Measurements from ENCODE around the gene ETFB.
A peak's percentile ranks its signal among the peaks of the same experiment; 100 is the strongest.

ETFB gene

GRCh38 chr19:51352783-51353360, 13.3 kb downstream of the ETFB start:
- no peak for DNase-seq (ENCODE audit: low read depth in 2 of 3, low spot score in 2 of 3)

DNA sequence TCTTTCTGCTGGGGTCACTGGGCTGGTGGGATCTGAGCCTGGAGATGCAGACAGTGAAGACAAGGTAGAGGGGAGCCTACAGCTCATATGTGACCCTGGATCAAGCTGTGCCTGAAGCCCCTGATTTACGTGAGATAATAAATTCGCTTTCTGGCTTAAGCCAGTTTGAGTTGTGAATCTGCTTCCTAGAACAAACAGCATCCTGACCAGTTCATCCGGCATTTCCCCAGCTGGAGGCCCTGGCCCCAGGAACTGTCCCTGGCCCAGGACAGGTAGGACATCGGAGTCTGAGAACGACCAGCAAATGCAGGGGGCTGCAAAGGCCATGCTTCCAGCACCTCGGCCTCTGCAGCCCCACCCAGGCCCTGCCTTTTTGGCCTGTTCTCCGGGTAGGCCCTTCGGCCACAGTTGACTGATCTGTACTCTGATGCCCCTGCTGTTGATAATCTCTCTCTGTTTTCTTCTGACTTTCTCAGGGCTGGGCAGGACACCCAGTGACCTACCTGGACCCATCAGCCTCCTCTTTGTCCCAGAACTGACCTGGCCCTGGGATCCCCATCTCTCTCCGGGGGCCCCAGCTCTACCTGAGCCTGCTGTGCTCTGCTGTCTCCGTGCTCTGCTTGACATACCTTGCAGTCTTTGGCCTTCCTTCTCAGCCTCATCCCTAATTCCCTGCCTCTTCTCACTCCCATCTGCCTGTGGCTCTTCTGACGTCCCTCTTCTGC, 14.8 kb downstream of the ETFB start:
- DNase-seq (ENCODE audit: low read depth in 2 of 3, low spot score in 2 of 3) = no peak

GRCh38 chr19:51347209-51347928, 18.8 kb downstream of the ETFB start:
- DNase-seq (ENCODE audit: low read depth in 2 of 3, low spot score in 2 of 3) = no peak

DNA sequence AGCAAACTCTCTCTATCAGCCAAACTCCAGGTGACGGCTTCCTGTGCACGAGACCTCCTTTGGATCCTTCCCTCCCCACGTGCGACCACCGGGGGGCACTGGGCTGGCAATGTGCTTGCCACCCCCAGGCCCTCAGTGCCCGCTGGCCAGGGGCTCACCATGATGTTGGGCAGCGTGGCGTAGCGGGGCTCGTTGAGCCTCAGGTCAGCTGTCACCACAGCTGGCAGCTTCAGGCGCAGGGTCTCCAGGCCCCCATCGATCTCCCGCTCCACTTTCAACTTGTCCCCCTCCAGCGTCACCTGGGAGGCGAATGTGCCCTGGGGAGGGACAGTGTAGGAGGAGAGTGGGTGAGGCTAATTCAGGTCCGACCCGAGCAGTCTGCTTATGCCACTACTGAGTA, 19.4 kb downstream of the ETFB start:
- no peak for DNase-seq (ENCODE audit: low read depth in 2 of 3, low spot score in 2 of 3)

DNA sequence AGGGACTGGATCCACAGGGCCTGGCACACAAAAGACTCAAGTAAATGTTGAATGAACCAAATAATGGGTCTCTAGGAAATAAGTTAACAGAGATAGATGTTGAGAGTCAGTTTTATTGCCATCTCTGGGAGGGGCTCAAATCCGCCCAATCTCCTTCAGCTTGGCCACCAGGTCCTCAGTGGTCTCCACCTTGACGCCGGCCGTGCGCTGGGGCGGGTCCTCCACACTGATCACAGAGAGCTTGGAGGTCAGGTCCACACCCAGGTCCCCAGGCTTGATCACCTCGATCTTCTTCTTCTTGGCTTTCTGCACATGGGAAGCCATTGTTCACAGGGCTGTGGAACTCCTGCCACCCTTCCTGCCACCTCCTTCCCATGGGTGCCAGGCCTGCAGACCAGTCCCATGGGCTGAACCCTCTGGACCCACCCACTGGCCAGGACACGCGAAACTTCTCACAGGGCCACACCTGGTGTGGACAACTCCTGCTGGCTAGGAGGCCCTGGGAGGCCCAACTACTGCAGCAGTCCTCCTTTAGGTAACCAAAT, 21.0 kb downstream of the ETFB start:
- no peak for DNase-seq (ENCODE audit: low read depth in 2 of 3, low spot score in 2 of 3)

- DNase-seq (ENCODE audit: low read depth in 2 of 3, low spot score in 2 of 3) = no peak
Measured at GRCh38 chr19:51342631-51343569, 23.3 kb downstream of the ETFB start.

GRCh38 chr19:51341976-51342580, 24.1 kb downstream of the ETFB start, which contains the start of gene VSIG10L:
VSIG10L (minus strand) TSS chr19:51342139; CDS start chr19:51342124, 15 bp downstream.
- no peak for DNase-seq (ENCODE audit: low read depth in 2 of 3, low spot score in 2 of 3)

- no peak for DNase-seq (ENCODE audit: low read depth in 2 of 3, low spot score in 2 of 3)
Measured at GRCh38 chr19:51341066-51341465, 25.1 kb downstream of the ETFB start.

DNA sequence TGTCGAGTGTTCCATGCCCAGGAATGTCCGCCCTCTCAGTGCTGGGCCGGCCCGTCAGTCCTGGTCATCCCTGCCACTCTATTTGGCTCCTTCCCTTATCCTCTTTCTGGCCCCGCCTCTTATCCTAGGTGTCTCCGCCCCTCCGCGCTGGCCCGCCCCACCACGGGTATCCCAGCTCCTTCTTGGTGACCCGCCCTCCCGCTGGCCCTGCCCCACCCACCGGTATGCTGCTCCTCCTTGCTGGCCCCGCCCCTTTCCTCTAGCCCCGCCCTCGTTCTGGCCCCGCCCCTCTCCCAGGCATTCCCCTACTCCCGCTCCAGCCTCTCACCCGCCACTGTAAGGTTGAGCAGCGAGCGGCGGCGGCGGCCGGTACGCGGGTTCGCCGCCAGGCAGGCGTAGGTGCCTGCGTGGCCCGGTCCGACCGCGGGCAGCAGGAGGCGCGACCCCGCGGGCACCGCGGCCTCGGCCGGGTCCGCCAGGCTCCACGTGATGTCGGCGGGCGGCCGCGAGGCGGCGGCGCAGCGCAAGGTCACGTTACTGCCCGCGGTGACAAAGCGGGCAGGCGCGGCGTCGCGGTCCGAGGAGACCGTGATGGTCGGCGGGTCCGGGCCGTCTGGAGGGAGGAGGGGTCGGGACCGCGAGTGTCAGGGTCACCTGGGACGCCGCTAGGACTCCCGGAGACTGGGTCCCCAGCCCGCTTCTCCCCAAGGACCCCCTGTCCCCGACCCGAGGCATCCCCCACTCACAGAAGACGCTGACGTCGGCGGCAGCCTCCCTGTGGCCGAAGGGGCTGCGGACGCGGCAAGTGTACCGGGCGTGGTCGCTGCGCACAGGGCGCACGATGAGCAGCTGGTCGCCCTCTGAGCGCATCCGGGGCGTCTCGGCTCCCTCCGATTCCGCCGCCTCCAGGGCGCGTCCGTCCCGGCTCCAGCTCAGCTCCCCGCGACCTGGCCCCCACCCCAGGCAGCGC, 26.2 kb downstream of the ETFB start:
- peak; percentile 86 to 97 (median 96) for DNase-seq (ENCODE audit: low read depth in 2 of 3, low spot score in 2 of 3)

DNA sequence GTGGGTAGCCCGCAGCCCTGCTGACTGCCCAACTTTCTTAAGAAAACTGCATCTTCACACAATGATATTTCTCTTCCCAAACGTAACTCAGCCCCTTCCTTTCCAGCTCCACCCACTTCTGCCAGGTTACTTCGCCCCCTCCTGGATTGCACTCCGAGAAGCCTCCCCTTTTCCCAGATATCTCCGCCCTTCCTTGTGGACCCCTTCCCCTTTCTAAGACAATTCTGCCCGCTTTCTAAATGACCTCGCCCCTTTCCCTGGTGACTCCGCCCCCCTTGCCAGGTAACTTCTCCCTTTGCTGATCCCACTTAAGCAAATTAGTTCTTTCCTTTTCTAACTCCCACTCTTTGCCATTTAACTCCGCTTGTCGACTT, 26.9 kb downstream of the ETFB start:
- no peak for DNase-seq (ENCODE audit: low read depth in 2 of 3, low spot score in 2 of 3)

DNA sequence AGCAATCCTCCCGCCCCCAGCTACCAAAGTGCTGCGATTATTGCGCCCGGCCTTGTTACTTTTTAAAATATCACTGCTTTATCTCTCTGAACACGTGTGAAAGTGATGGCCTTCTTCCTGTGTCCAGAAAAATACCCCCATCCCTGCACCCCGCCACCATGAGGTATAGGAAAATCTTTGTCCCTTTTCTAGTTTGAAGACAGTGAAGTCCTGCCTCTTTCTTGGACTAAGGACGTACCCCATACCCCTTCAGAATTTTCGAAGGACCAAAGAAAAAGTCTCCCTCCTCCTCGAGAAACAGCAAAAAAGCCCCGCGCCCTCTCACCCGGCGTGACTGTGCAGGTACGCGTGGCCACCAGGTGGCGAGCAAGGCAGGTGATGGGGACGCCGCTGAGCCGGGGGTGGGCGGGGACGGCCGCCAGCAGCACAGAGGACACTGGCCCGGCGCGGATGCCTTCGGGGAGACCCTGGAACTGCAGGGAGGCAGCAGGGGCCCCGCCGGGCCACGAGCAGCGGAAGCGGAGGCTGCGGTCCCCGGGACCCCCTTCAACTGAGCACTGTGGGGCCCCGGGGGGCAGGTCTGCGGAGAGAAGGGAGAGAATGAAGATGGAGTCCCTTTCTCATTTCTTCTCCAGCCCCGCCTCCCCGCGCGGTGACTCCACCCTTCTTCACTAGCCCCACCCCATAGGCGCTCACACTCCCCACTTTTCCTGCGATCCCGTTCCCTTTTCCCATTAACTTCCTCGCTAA, 27.4 kb downstream of the ETFB start:
- DNase-seq (ENCODE audit: low read depth in 2 of 3, low spot score in 2 of 3) = peak; percentile 76 to 82 (median 82)

GRCh38 chr19:51337861-51338562, 28.2 kb downstream of the ETFB start:
- DNase-seq (ENCODE audit: low read depth in 2 of 3, low spot score in 2 of 3) = no peak

GRCh38 chr19:51337141-51337860, 28.9 kb downstream of the ETFB start:
- DNase-seq (ENCODE audit: low read depth in 2 of 3, low spot score in 2 of 3) = no peak

GRCh38 chr19:51333836-51334460, 32.2 kb downstream of the ETFB start:
- no peak for DNase-seq (ENCODE audit: low read depth in 2 of 3, low spot score in 2 of 3)

GRCh38 chr19:51331716-51332115, 34.5 kb downstream of the ETFB start:
- DNase-seq (ENCODE audit: low read depth in 2 of 3, low spot score in 2 of 3) = no peak

- no peak for DNase-seq (ENCODE audit: low read depth in 2 of 3, low spot score in 2 of 3)
Measured at GRCh38 chr19:51331193-51331592, 35.0 kb downstream of the ETFB start.

DNA sequence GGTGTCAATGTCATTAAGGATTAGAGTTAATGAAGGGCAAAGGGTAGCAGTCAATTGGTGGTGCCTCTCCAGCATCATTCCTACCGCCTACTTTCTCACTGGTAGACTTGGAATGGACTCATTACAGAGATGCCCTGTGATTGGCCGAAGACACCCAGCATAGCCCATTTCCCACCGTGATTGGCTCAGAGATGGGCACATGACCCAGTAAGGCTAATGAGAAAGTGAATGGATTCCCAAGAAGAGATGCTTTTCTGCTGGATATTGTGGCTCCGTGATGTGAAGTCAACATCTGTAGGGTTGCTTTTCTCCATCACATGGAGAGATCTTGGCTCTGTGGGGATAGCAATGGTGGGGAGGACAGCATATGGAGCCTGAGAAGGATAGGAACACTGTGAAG, 35.8 kb downstream of the ETFB start:
- DNase-seq (ENCODE audit: low read depth in 2 of 3, low spot score in 2 of 3) = no peak

All from activated CD8-positive, alpha-beta memory T cell treated with anti-CD3 and anti-CD28 coated beads for 48 hours (primary cell).